Endothelial cell (in vitro differentiated cells): ENCODE measurements around the gene SDE2. TPM values are rescaled to one million over a fixed set of nuclear protein-coding genes. Genes with fewer than 3 reads are reported as not detected.
"Not testable (repeated sequence)": the region's sequence is repeated elsewhere in the genome, so short reads cannot be mapped to it uniquely, and the experiment has no call there.

ENCODE experiments used
- DNase-seq: peaks from one replicate; pipeline ENCODE4 v3.0.0; 2021; ENCODE audit warnings: low spot score
- H3K27ac Mint-ChIP-seq: one replicate; pipeline ENCODE4 v1.8.0; 2021; ENCODE audit warnings: mixed read lengths, inconsistent platforms; ENCODE audit not compliant: unreplicated experiment
- H3K27me3 Mint-ChIP-seq: one replicate; pipeline ENCODE4 v1.8.0; 2021; ENCODE audit warnings: mild to moderate bottlenecking, moderate library complexity, mixed read lengths, inconsistent platforms; ENCODE audit not compliant: unreplicated experiment
- H3K36me3 Mint-ChIP-seq: one replicate; pipeline ENCODE4 v1.8.0; 2021; ENCODE audit warnings: mild to moderate bottlenecking, low read depth, mixed read lengths, inconsistent platforms; ENCODE audit not compliant: unreplicated experiment
- H3K4me1 Mint-ChIP-seq: one replicate; pipeline ENCODE4 v1.8.0; 2021; ENCODE audit warnings: mild to moderate bottlenecking, mixed read lengths, inconsistent platforms; ENCODE audit not compliant: unreplicated experiment
- H3K4me3 Mint-ChIP-seq: one replicate; pipeline ENCODE4 v1.8.0; 2021; ENCODE audit warnings: mild to moderate bottlenecking, mixed read lengths, inconsistent platforms; ENCODE audit not compliant: unreplicated experiment
- H3K9me3 Mint-ChIP-seq: one replicate; pipeline ENCODE4 v1.8.0; 2021; ENCODE audit warnings: mixed read lengths, inconsistent platforms; ENCODE audit not compliant: unreplicated experiment
- total RNA-seq: library from RNA; stranded (reverse); fragmentation: NEBNext Ultra II Directional; extraction: Animal tissue kit (Norgen Biotek cat#: 25700); gene quantifications from one replicate; pipeline ENCODE4 v1.2.1, GENCODE V29; 2021; ENCODE audit not compliant: unreplicated experiment
- TF ChIP-seq, protein P1 (sequence below): fragments of 200-600 bp; sonication (generic); IDR thresholded peaks from one replicate; pipeline ENCODE4 v1.5.0; 2021; ENCODE audit warnings: antibody characterized with exemption; ENCODE audit not compliant: unreplicated experiment

Gene SDE2
- total RNA-seq, 1 donor from 2014 or later, result 17.8 TPM

DNA sequence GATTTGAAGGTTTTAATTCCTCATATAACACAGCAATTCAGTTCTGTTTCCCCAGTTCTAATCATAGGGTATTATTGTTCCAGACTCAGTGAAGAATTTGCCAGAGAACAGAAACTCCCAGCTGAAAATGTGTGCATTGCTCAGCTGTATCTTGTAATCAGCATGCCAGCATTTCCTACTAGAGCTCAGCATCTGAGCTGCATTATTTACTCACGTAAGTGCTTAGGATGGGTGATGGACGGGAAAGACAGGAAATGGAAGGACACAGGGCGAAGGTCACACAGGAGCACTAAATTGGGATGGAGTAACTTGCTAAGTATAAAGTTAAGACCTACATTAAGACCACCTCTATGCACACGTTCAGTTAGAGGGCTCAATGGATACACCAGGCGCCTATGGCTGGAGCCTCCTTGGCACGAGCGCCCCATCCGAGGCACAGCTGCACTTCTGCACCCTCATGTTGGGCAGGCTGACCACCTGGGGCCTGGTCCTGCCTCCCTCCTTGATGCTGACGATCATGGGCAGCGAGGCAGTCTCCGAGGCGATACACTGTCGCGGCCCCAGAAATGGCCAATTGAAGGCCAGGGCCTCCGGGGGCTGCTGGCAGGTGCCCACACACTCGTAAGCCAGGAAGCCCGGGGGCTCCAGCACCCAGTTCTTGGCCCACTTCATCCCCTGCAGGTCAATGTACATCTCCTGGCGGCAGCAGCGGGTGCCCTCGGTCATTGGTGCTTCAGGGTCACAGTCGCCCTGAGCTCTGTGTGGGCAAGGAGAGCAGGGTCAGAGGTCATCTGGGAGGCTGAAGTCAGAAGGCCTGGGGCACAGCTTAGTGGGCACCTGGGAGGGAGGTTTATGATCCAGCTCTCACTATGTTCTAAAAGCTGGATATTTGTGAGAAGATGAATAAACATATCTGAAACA lies 61.8 kb downstream of the SDE2 start:
- H3K27me3 Mint-ChIP-seq, result peaks cover 5% of the 10 kb centered on the region
- no peaks in the 10 kb centered on the region for H3K9me3 Mint-ChIP-seq
- no peak overlapping the region for H3K4me3 Mint-ChIP-seq
- H3K36me3 Mint-ChIP-seq, result no peaks in the 10 kb centered on the region
- H3K27ac Mint-ChIP-seq, result no peak overlapping the region
- no peak for DNase-seq
- H3K4me1 Mint-ChIP-seq, result no peaks in the 10 kb centered on the region
- TF ChIP-seq, protein P1, sequence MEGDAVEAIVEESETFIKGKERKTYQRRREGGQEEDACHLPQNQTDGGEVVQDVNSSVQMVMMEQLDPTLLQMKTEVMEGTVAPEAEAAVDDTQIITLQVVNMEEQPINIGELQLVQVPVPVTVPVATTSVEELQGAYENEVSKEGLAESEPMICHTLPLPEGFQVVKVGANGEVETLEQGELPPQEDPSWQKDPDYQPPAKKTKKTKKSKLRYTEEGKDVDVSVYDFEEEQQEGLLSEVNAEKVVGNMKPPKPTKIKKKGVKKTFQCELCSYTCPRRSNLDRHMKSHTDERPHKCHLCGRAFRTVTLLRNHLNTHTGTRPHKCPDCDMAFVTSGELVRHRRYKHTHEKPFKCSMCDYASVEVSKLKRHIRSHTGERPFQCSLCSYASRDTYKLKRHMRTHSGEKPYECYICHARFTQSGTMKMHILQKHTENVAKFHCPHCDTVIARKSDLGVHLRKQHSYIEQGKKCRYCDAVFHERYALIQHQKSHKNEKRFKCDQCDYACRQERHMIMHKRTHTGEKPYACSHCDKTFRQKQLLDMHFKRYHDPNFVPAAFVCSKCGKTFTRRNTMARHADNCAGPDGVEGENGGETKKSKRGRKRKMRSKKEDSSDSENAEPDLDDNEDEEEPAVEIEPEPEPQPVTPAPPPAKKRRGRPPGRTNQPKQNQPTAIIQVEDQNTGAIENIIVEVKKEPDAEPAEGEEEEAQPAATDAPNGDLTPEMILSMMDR, result no peak

DNA sequence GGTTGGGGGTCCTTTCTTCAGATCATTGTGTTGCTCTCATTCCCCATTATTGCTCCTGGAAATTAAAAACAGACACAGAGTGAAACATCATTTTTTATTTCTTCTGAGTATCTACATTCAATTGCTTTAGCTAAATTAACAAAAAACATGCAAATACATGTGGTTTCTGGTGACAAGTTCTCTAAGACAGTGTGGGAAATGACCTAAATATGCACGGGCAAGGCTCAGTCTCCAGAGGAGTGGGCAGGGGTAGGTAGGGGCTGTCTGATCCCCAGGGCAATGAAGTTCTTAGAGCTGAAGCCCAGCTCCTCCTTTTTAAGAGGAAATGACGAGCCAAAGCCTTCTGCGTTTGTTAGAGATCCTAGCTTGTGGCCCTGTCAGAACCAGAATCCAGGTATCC lies 62.6 kb downstream of the SDE2 start:
- H3K27me3 Mint-ChIP-seq, result peaks cover 5% of the 10 kb centered on the region
- H3K27ac Mint-ChIP-seq, result no peak overlapping the region
- H3K4me3 Mint-ChIP-seq, result no peak overlapping the region

DNA sequence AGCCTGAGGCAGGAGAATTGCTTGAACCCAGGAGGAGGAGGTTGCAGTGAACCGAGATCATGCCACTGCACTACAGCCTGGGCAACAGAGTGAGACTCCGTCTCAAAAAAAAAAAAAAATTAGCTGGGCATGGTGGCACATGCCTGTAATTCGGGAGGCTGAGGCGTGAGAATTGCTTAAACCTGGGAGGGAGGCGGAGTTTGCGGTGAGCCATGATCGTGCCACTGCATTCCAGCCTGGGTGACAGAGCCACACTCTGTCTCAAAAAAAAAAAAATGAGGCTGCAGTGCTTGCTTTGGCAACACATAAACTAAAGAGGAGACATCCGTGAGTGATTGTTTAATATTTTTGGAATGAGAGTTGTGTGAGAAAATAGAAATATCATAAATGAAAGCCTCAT lies 63.1 kb downstream of the SDE2 start:
- not testable (repeated sequence) for H3K27me3 Mint-ChIP-seq, H3K9me3 Mint-ChIP-seq, H3K36me3 Mint-ChIP-seq, H3K4me1 Mint-ChIP-seq, H3K27ac Mint-ChIP-seq, DNase-seq, H3K4me3 Mint-ChIP-seq

More for the DNA sequence above, 62.6 kb downstream of the SDE2 start:
- Mint-ChIP-seq H3K4me1 (no peaks in the 10 kb centered on the region), H3K36me3 (no peaks in the 10 kb centered on the region), H3K9me3 (no peaks in the 10 kb centered on the region)
- DNase-seq, result no peak
- TF ChIP-seq, protein P1, result no peak

DNA sequence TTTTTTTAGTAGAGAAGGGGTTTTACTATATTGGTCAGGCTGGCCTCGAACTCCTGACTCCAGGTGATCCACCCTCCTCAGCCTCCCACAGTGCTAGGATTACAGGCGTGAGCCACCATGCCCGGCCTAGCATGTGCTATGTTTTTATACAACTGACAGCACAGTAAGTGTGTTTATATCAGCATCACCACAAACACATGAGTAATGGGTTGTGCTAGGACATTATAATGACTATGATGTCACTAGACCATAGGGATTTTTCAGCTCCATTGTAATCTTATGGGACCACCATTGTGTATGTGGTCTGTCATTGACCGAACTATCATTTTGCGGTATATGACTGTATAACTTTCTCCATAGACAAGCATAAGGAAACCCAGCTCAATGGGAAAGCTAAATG lies 64.4 kb downstream of the SDE2 start:
- H3K4me3 Mint-ChIP-seq, result no peak overlapping the region
- H3K9me3 Mint-ChIP-seq, result no peaks in the 10 kb centered on the region
- DNase-seq, result no peak
- TF ChIP-seq, protein P1, result no peak
- peaks cover 2% of the 10 kb centered on the region for H3K27me3 Mint-ChIP-seq
- H3K27ac Mint-ChIP-seq, result no peak overlapping the region
- H3K4me1 Mint-ChIP-seq, result no peaks in the 10 kb centered on the region
- H3K36me3 Mint-ChIP-seq, result no peaks in the 10 kb centered on the region

DNA sequence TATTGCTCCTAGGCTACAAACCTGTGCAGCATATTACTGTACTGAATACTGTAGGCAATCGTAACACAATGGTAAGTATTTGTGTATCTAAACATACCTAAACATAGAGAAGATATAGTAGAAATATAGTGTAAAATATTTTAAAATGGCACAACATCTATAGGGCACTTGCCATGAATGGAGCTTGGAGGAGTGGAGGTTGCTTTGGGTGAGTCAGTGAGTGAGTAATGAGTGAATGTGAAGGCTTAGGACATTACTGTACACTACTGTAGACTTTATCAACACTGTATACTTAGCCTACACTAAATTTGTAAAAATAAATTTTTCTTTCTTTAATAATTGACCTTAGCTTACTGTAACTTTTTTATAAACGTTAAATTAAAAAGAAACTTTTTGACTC lies 66.1 kb downstream of the SDE2 start:
- peaks cover 7% of the 10 kb centered on the region for H3K4me1 Mint-ChIP-seq
- no peak for DNase-seq
- TF ChIP-seq, protein P1, result no peak
- no peak overlapping the region for H3K27ac Mint-ChIP-seq
- no peak overlapping the region for H3K4me3 Mint-ChIP-seq
- H3K36me3 Mint-ChIP-seq, result no peaks in the 10 kb centered on the region
- H3K27me3 Mint-ChIP-seq, result no peaks in the 10 kb centered on the region
- H3K9me3 Mint-ChIP-seq, result no peaks in the 10 kb centered on the region

Other genes starting within 250 kb of the SDE2 start
- 252 TPM for gene SRP9, start 221.5 kb downstream of the SDE2 start, total RNA-seq
- 45.0 TPM for gene EPHX1, start 189.2 kb downstream of the SDE2 start, total RNA-seq
- gene TMEM63A, start 117.0 kb downstream of the SDE2 start, total RNA-seq, result 79.9 TPM
- gene LEFTY1, start 110.2 kb downstream of the SDE2 start, total RNA-seq, result 0.28 TPM
- gene PYCR2, start 75.1 kb downstream of the SDE2 start, total RNA-seq, result 44.5 TPM
- 0.26 TPM for gene LEFTY2, start 58.1 kb downstream of the SDE2 start, total RNA-seq
- gene H3-3A, start 63.4 kb upstream of the SDE2 start, total RNA-seq, result 606 TPM
- gene ACBD3, start 187.4 kb upstream of the SDE2 start, total RNA-seq, result 27.4 TPM
- gene MIXL1, start 224.3 kb upstream of the SDE2 start, total RNA-seq, result 2.4 TPM